ENCODE results near the gene MYCBP2. TPM values are rescaled to one million over a fixed set of nuclear protein-coding genes. Genes with fewer than 3 reads are reported as not detected.
A peak's percentile ranks its signal among the peaks of the same experiment; 100 is the strongest.

The MYCBP2 gene, protein sequence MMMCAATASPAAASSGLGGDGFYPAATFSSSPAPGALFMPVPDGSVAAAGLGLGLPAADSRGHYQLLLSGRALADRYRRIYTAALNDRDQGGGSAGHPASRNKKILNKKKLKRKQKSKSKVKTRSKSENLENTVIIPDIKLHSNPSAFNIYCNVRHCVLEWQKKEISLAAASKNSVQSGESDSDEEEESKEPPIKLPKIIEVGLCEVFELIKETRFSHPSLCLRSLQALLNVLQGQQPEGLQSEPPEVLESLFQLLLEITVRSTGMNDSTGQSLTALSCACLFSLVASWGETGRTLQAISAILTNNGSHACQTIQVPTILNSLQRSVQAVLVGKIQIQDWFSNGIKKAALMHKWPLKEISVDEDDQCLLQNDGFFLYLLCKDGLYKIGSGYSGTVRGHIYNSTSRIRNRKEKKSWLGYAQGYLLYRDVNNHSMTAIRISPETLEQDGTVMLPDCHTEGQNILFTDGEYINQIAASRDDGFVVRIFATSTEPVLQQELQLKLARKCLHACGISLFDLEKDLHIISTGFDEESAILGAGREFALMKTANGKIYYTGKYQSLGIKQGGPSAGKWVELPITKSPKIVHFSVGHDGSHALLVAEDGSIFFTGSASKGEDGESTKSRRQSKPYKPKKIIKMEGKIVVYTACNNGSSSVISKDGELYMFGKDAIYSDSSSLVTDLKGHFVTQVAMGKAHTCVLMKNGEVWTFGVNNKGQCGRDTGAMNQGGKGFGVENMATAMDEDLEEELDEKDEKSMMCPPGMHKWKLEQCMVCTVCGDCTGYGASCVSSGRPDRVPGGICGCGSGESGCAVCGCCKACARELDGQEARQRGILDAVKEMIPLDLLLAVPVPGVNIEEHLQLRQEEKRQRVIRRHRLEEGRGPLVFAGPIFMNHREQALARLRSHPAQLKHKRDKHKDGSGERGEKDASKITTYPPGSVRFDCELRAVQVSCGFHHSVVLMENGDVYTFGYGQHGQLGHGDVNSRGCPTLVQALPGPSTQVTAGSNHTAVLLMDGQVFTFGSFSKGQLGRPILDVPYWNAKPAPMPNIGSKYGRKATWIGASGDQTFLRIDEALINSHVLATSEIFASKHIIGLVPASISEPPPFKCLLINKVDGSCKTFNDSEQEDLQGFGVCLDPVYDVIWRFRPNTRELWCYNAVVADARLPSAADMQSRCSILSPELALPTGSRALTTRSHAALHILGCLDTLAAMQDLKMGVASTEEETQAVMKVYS (N-terminal part only)
- 100 to 1,000 TPM; 106 to 122 TPM for total RNA-seq

DNA sequence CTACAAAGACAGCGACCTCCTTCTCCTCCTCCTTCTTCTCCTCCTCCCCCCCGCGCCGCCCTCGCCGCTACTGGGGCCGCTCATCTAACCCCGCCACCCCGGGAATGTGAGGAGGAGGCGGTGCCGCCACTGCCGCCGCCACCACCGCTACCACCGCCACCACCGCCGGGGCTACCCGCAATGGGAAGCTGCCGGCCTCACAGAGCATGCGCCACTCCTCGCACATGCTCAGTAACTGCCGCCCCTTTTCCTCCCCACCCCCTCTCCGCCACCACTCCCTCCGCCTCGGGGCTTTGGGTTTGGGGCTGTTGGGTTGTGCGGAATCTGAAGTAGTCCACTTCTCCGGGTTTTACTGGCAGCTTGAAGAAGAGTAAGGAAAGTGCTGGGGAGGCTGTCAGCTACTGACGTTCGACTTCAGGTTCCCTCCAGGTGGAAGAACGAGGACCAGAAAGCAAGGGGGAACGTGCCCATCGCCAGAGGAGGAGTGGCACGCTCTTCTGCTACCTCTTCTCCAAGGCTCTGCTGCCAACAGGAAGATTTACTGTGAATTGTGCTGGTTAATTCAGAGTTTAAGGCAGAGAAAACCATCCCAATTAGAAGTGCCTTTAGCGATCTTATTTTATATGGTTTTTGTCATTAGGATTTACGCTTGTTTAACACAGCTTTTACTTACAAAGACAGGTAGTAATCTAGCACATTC is at the start of gene MYCBP2:
TSS of gene MYCBP2 (minus strand) at position 190 of the 700 bp plus-strand sequence. CDS start 319 bp downstream, outside the sequence.
- H3K27me3 Mint-ChIP-seq = no peaks in the 10 kb centered on the region
- H3K9me3 Mint-ChIP-seq (ENCODE audit: low read depth) = no peaks in the 10 kb centered on the region
- ATAC-seq (peak; percentile 67), DNase-seq (peak; percentile 98)
- CTCF ChIA-PET = interaction anchor here (0.9 to 5.0 kb wide), 7 partner anchors 9 to 151 kb away, joined by 3 to 30 read pairs (median 3); no protein-coding TSS in a partner anchor
- peaks cover 62% of the 10 kb centered on the region for H3K4me1 Mint-ChIP-seq
- peaks cover 24% of the 10 kb centered on the region for H3K36me3 Mint-ChIP-seq
- peak within 1 kb of the TSS; percentile 92 for H3K4me3 Mint-ChIP-seq
- peak within 1 kb of the TSS; percentile 96 for H3K27ac Mint-ChIP-seq

DNA sequence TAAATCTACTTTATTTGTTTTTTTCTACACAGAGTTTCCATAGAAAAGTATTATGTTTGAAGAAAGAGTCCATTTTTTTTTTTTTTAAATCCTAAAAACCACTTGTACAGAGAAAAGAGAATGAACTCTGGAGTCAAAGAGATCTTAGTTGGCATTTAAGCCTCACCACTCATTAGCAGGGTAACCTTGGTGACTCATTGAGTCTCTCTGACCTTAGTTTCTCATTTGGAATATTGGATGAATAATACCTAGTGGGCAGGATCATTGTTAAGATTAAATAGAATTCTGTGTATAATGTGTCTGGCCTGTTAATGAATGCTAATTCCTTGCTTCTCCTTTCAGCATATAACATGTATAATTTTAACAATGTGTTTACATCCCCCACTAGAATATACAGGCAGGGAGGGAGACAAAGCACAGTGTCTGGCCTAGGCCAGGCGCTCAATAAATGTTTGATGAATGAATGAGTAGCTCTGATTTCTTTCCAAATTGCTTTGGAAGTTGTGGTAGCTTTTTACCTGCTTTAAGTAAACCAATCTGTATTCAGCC is 48.7 kb upstream of the MYCBP2 start:
- no peak overlapping the region for H3K4me3 Mint-ChIP-seq
- H3K4me1 Mint-ChIP-seq = no peaks in the 10 kb centered on the region
- H3K27ac Mint-ChIP-seq = no peak overlapping the region
- H3K36me3 Mint-ChIP-seq = no peaks in the 10 kb centered on the region
- H3K27me3 Mint-ChIP-seq = no peaks in the 10 kb centered on the region
- ATAC-seq (no peak), DNase-seq (no peak)
- CTCF ChIA-PET = no interaction called here
- H3K9me3 Mint-ChIP-seq (ENCODE audit: low read depth) = no peaks in the 10 kb centered on the region

DNA sequence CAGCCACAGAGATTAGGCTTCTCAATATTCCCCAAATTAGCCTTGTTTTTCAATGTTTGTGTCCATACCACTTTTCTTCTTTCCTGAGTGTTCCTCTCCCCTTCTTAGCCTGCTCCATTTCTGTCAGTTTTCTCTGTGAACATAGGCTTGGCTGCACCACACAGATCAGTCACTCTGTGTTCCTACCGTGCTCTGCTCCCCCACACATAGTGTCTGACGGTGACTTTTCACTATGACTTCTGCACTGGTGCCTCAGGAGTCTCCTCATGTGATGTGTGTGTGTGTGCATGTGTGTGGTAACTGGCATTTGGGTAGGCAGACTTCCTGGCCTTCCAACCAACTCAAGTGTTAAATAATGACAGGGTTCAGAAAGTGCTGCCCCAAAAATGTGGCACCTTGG is 47.9 kb upstream of the MYCBP2 start:
- ATAC-seq (no peak), DNase-seq (no peak)
- Mint-ChIP-seq H3K9me3 (ENCODE audit: low read depth) (no peaks in the 10 kb centered on the region), H3K27me3 (no peaks in the 10 kb centered on the region), H3K4me3 (no peak overlapping the region), H3K36me3 (no peaks in the 10 kb centered on the region), H3K27ac (no peak overlapping the region), H3K4me1 (no peaks in the 10 kb centered on the region)
- CTCF ChIA-PET = no interaction called here

DNA sequence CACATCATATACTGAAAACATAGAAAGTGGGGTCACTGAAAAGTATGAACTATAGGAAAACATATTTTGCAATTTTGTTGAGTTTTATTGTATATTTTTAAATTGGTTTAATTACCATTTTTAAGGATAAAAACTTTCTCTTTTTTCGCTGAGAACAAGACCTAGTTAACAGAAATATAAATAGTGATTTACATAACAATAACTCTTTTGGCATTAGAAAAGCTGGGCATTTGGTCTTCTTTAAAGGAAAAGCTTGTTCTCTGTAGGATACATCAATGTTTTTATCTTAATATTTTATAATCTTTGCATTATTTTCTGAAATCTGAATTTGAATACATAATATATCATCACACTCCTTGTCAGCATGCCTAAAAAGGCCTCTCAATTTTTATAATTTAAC is 47.4 kb upstream of the MYCBP2 start:
- no peaks in the 10 kb centered on the region for H3K4me1 Mint-ChIP-seq
- no peaks in the 10 kb centered on the region for H3K9me3 Mint-ChIP-seq (ENCODE audit: low read depth)
- H3K27ac Mint-ChIP-seq = no peak overlapping the region
- DNase-seq = no peak
- no peak for ATAC-seq
- no peak overlapping the region for H3K4me3 Mint-ChIP-seq
- no peaks in the 10 kb centered on the region for H3K27me3 Mint-ChIP-seq
- H3K36me3 Mint-ChIP-seq = no peaks in the 10 kb centered on the region
- CTCF ChIA-PET = no interaction called here

DNA sequence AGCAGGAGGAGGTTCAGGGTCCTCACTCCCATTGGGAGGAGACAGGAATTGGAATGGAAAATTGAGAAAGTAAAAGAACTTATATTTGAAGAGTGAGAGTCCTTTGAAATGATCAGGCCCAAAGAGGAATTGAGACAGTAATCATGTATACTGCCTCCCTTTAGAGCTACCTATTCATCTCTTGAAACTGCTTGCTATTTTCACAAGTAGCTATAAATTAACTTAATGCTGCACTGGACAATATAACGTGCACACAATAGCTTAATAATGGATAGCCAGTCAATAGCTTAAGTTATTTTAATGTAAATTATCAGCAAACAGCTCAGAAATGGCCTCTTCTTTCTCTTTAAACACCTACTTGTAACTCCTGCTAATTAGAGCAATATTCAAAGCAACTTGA is 46.6 kb upstream of the MYCBP2 start:
- H3K27me3 Mint-ChIP-seq = no peaks in the 10 kb centered on the region
- H3K27ac Mint-ChIP-seq = no peak overlapping the region
- ATAC-seq (no peak), DNase-seq (no peak)
- H3K36me3 Mint-ChIP-seq = no peaks in the 10 kb centered on the region
- no peaks in the 10 kb centered on the region for H3K9me3 Mint-ChIP-seq (ENCODE audit: low read depth)
- no peak overlapping the region for H3K4me3 Mint-ChIP-seq
- H3K4me1 Mint-ChIP-seq = no peaks in the 10 kb centered on the region
- CTCF ChIA-PET = no interaction called here

DNA sequence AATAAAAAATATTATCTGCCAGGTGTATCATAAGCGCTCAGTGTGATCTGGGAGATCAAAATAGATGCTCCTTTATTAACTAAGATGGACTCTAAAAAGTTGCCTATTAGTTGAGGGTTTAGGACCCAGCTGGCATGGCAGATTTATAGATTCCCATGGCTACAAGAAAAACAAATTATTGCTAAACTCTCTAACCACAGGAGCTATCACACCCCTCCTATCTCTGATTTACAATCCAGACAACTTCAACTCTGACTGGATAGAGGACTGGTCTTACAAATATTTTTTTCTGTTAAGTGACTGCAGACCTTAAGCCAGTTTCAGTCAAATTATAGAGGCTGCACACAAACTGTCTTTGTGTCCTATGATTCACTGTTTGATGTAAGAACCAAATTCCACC is 45.4 kb upstream of the MYCBP2 start:
- H3K27ac Mint-ChIP-seq = no peak overlapping the region
- no peaks in the 10 kb centered on the region for H3K4me1 Mint-ChIP-seq
- ATAC-seq (no peak), DNase-seq (no peak)
- H3K9me3 Mint-ChIP-seq (ENCODE audit: low read depth) = no peaks in the 10 kb centered on the region
- H3K4me3 Mint-ChIP-seq = no peak overlapping the region
- CTCF ChIA-PET = no interaction called here
- H3K36me3 Mint-ChIP-seq = no peaks in the 10 kb centered on the region
- no peaks in the 10 kb centered on the region for H3K27me3 Mint-ChIP-seq

DNA sequence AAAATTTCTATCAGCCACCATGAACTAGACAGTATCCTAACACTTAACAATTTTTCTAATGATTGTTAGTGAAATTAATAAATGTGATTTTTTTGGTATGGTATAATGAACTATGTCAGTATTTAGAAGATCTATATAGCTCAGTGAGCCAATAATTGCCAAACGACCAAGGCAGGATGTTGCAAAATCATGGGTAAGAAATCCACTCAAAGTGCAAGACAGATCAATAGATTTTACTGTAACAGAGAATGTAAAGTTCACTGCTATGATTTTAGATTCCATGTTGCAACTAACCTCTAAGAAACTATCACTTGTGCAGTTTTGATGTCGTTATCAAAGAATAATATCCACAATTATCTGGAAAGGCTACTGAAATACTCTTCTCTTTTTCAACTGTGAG is 44.0 kb upstream of the MYCBP2 start:
- ATAC-seq (no peak), DNase-seq (no peak)
- CTCF ChIA-PET = no interaction called here
- H3K27me3 Mint-ChIP-seq = no peaks in the 10 kb centered on the region
- H3K9me3 Mint-ChIP-seq (ENCODE audit: low read depth) = no peaks in the 10 kb centered on the region
- no peak overlapping the region for H3K4me3 Mint-ChIP-seq
- no peak overlapping the region for H3K27ac Mint-ChIP-seq
- no peaks in the 10 kb centered on the region for H3K36me3 Mint-ChIP-seq
- H3K4me1 Mint-ChIP-seq = no peaks in the 10 kb centered on the region

DNA sequence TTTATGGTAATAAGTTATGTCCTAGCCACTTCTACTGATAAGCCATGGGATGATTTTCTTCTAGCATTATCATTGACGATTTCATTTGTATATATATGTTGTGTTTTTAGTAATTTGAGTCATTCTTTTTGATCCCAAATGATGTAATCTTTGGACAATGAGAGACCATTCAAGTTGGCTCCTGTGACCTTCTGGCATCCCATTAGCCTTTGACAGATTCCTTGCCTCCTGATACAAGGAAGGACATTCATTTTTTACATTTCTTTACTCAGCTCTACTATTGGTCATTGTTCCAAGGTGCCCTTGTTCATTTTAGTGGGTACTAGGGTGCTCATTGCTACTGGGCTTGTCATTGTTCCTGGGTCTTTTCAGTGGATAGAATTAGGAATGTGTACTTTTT is 35.3 kb upstream of the MYCBP2 start:
- Mint-ChIP-seq H3K36me3 (no peaks in the 10 kb centered on the region), H3K27ac (no peak overlapping the region), H3K9me3 (ENCODE audit: low read depth) (no peaks in the 10 kb centered on the region), H3K27me3 (no peaks in the 10 kb centered on the region), H3K4me1 (no peaks in the 10 kb centered on the region), H3K4me3 (no peak overlapping the region)
- CTCF ChIA-PET = no interaction called here
- ATAC-seq = no peak
- DNase-seq = no peak

DNA sequence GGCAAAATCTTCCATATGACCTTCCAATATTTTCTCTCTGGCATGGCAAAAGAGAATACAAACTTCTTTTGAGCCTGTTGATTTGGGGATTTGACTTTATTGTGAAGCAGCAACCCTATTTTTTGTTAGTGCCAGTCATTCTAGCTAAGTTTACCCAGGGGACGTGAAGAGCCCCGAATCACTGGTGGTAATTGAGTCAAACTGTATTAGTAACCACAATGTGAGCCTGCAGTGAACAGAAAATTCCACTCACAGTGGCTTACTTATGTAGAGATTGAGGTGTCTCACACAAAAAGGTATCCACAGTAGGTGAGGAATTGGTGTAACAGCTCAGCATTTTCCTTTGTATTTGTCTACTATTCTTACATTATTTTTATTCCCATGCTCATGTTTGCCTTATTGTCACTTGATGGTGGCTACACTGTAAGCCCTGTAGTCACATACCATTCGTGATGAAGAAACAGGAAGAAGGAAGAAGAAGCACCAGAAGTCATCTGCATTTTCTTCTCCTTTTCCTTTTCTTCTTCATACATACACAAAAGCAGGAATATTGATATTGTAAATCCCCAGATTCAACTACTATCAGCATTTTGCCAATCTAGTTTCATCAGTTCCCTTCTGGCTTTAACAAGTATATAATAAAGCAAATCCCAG is 33.3 kb upstream of the MYCBP2 start:
- no peaks in the 10 kb centered on the region for H3K36me3 Mint-ChIP-seq
- CTCF ChIA-PET = no interaction called here
- no peaks in the 10 kb centered on the region for H3K9me3 Mint-ChIP-seq (ENCODE audit: low read depth)
- ATAC-seq (no peak), DNase-seq (no peak)
- no peak overlapping the region for H3K4me3 Mint-ChIP-seq
- H3K27ac Mint-ChIP-seq = no peak overlapping the region
- no peaks in the 10 kb centered on the region for H3K27me3 Mint-ChIP-seq
- no peaks in the 10 kb centered on the region for H3K4me1 Mint-ChIP-seq

DNA sequence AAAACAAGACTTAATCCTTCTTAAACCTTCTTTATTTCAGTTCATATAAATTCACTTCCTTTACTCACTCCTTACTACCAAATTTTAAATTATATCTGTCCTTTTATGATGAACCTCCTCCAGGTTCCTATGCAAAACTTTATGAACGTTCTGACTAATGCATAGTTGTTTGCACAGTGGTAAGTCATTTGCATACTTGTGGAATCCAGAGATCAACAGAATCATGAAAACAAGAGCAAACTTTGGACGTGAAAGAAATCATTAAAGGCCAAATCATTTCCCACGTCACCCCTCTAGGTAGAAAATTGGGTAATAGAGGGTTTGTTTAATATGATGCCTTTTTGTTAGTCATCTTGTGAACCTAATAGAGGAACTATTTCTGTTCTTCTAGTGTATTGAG is 32.3 kb upstream of the MYCBP2 start:
- no peak for ATAC-seq
- Mint-ChIP-seq H3K27me3 (no peaks in the 10 kb centered on the region), H3K27ac (no peak overlapping the region), H3K36me3 (no peaks in the 10 kb centered on the region), H3K9me3 (ENCODE audit: low read depth) (no peaks in the 10 kb centered on the region), H3K4me1 (peaks cover 1% of the 10 kb centered on the region), H3K4me3 (no peak overlapping the region)
- no peak for DNase-seq
- CTCF ChIA-PET = no interaction called here

DNA sequence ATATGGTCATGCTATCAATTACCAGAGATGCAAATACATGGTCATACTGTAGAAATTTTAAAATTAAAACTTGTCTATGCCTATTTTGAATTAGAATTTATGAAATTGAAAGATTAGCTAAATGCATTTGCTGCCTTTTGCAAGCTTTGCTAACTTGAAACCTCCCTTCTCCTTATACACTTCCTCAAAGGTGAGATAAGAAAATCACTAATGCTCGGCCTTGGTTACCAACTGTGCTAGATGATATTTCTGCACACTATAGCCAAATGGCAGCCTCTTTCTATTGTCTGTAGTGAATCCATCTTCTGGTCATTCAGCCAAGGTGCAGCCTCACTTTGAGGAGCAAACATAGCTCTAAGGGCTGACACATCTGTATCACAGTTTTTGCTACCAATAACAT is 31.1 kb upstream of the MYCBP2 start:
- H3K4me3 Mint-ChIP-seq = no peak overlapping the region
- H3K36me3 Mint-ChIP-seq = no peaks in the 10 kb centered on the region
- ATAC-seq (no peak), DNase-seq (no peak)
- H3K27me3 Mint-ChIP-seq = no peaks in the 10 kb centered on the region
- H3K27ac Mint-ChIP-seq = no peak overlapping the region
- CTCF ChIA-PET = no interaction called here
- H3K4me1 Mint-ChIP-seq = peaks cover 4% of the 10 kb centered on the region
- H3K9me3 Mint-ChIP-seq (ENCODE audit: low read depth) = no peaks in the 10 kb centered on the region

DNA sequence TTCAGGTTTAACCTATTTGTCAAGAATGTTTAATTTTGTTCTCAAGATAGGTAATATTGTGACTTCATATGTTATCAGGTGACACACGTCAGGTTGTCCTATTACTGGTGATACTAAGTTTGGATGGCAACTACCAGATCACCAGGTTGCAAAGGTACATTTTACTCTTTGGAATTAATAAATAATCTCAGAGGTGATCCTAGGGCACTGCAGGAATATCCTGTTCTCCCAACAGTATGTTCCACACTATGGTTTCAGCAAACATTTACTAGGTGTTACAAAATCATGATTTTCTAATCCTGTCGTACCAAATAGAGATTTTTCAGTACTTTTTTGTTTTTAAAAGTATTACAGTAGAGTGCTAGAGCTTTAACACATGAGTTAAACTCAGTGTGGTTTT is 29.3 kb upstream of the MYCBP2 start:
- ATAC-seq (no peak), DNase-seq (no peak)
- Mint-ChIP-seq H3K9me3 (ENCODE audit: low read depth) (no peaks in the 10 kb centered on the region), H3K27ac (no peak overlapping the region), H3K4me1 (peaks cover 4% of the 10 kb centered on the region), H3K27me3 (no peaks in the 10 kb centered on the region), H3K36me3 (no peaks in the 10 kb centered on the region), H3K4me3 (no peak overlapping the region)
- CTCF ChIA-PET = no interaction called here
